Smooth muscle cell (in vitro differentiated cells): ENCODE data around the gene MORN5. TPM values are rescaled to one million over a fixed set of nuclear protein-coding genes. Genes with fewer than 3 reads are reported as not detected.

Experiments used
- DNase-seq: peaks from one replicate; lab custom pipeline; 2025; ENCODE audit not compliant: unreplicated experiment; lab: John Stamatoyannopoulos, UW
- H2AFZ ChIP-seq: fragments of 200-600 bp; sonication (generic); 2 replicates; pipeline ENCODE4 v1.6.0; 2016; ENCODE audit warnings: antibody characterized with exemption, low read depth, mild to moderate bottlenecking
- H3F3A ChIP-seq: fragments of 200-600 bp; sonication (generic); 2 replicates; pipeline ENCODE4 v1.6.0; 2017; ENCODE audit warnings: antibody characterized with exemption, low read depth
- H3K27ac ChIP-seq: fragments of 200-600 bp; sonication (generic); 2 replicates; pipeline ENCODE4 v1.5.1; 2016; ENCODE audit warnings: low read depth, mild to moderate bottlenecking
- H3K27me3 ChIP-seq: fragments of 200-600 bp; sonication (generic); 2 replicates; pipeline ENCODE4 v1.6.1; 2016; ENCODE audit warnings: low read depth, mild to moderate bottlenecking
- H3K36me3 ChIP-seq: fragments of 200-600 bp; sonication (generic); 2 replicates; pipeline ENCODE4 v1.5.1; 2016; ENCODE audit warnings: low read depth
- H3K4me1 ChIP-seq: fragments of 200-600 bp; sonication (generic); 2 replicates; pipeline ENCODE4 v1.5.1; 2016; ENCODE audit warnings: low read depth
- H3K4me2 ChIP-seq: fragments of 200-600 bp; sonication (generic); 2 replicates; pipeline ENCODE4 v1.6.0; 2016; ENCODE audit warnings: mild to moderate bottlenecking
- H3K4me3 ChIP-seq: fragments of 200-600 bp; sonication (generic); 2 replicates; pipeline ENCODE4 v1.5.1; 2016; ENCODE audit warnings: mild to moderate bottlenecking
- H3K79me2 ChIP-seq: fragments of 200-600 bp; sonication (generic); 2 replicates; pipeline ENCODE4 v1.6.0; 2016; ENCODE audit warnings: low read depth, mild to moderate bottlenecking
- H3K9ac ChIP-seq: fragments of 200-600 bp; sonication (generic); 2 replicates; pipeline ENCODE4 v1.6.0; 2016; ENCODE audit warnings: low read depth
- H3K9me3 ChIP-seq: fragments of 200-600 bp; sonication (generic); replicated peaks from 2 replicates; pipeline ENCODE4 v1.5.1; 2016; ENCODE audit warnings: low read depth
- H4K20me1 ChIP-seq: fragments of 200-600 bp; sonication (generic); 2 replicates; pipeline ENCODE4 v1.6.0; 2016; ENCODE audit warnings: low read depth
- WGBS: methylation state at CpG from one replicate; pipeline ENCODE4 v1.1.7; 2016; ENCODE audit warnings: low lambda C conversion rate; 5-methylcytosine and 5-hydroxymethylcytosine counted together
- polyA plus RNA-seq: library from polyadenylated mRNA; unstranded; fragments of >200 nt; fragmentation: Nextera tagmentation; extraction: Ambion mirVana; gene quantifications from 2 replicates; pipeline ENCODE4 v1.2.1, GENCODE V29; 2016
- total RNA-seq: library from RNA; depleted of rRNA; stranded (reverse); fragments of >200 nt; gene quantifications from 2 replicates; pipeline ENCODE4 v1.2.3, GENCODE V29; 2014
- TF ChIP-seq, protein P1 (sequence below): fragments of 200-600 bp; sonication (generic); IDR thresholded peaks from 2 replicates; pipeline ENCODE4 v1.5.1; 2017; ENCODE audit warnings: borderline replicate concordance, mild to moderate bottlenecking, antibody characterized with exemption; ENCODE audit not compliant: insufficient read depth, poor library complexity, severe bottlenecking

MORN5 gene
- total and polyA plus RNA-seq, 2 experiments from 2014 or later: not detected

DNA sequence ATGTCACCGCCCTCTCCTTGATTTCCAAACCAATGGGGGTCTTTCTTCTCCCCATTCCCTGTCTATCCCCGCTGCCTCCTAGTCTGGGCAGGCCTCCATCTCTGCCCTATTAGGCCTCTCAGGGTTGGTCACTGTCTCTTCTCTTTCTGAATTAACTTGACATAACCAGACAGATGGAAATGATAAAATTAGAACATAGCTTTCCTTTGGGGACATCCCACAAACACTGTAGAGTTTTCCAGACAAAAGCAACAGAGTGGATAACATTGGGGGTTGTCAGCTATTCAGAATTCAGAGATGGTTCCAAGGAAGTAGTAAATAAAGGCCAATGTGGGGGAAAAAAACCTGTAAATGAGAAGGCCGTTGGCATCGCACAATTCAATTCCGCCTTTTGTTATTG, 44.3 kb downstream of the MORN5 start:
- H3K27ac ChIP-seq: no peak overlapping the region
- no peak overlapping the region for H3K4me3 ChIP-seq
- H3K27me3 ChIP-seq: peaks cover 19% of the 10 kb centered on the region
- no peak for DNase-seq
- H4K20me1 ChIP-seq: no peaks in the 10 kb centered on the region
- H3K4me2 ChIP-seq: no peak overlapping the region
- no peaks in the 10 kb centered on the region for H3K79me2 ChIP-seq
- no peaks in the 10 kb centered on the region for H3K9me3 ChIP-seq
- H3F3A ChIP-seq: no peaks in the 10 kb centered on the region
- TF ChIP-seq, protein P1, sequence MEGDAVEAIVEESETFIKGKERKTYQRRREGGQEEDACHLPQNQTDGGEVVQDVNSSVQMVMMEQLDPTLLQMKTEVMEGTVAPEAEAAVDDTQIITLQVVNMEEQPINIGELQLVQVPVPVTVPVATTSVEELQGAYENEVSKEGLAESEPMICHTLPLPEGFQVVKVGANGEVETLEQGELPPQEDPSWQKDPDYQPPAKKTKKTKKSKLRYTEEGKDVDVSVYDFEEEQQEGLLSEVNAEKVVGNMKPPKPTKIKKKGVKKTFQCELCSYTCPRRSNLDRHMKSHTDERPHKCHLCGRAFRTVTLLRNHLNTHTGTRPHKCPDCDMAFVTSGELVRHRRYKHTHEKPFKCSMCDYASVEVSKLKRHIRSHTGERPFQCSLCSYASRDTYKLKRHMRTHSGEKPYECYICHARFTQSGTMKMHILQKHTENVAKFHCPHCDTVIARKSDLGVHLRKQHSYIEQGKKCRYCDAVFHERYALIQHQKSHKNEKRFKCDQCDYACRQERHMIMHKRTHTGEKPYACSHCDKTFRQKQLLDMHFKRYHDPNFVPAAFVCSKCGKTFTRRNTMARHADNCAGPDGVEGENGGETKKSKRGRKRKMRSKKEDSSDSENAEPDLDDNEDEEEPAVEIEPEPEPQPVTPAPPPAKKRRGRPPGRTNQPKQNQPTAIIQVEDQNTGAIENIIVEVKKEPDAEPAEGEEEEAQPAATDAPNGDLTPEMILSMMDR: no peak
- H3K36me3 ChIP-seq: no peaks in the 10 kb centered on the region
- H3K4me1 ChIP-seq: no peaks in the 10 kb centered on the region
- H2AFZ ChIP-seq: no peak overlapping the region
- WGBS: 90% methylated on average over 5 of the region's 5 CpGs
- H3K9ac ChIP-seq: no peak overlapping the region

DNA sequence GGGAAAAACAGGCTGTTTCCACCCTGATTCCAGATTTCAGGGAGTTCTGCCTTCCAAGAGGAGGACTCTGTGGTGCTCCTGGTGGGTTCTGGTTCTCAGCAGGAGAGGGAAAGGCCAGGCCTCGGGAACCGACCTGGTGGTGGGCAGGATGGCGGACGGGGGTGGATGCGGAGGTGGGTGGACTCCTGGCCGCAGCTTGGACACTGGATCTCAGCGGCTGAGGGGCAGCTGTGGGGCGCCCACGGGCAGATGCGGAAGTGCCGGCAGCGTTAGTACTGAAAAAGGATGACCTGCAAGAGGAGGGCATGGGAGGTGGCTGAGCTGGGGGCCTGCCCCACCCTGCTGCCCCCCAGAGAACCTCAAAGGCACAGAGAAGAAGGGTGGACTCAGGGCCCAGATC, 44.8 kb downstream of the MORN5 start:
- 93% methylated on average over 12 of the region's 12 CpGs for WGBS

DNA sequence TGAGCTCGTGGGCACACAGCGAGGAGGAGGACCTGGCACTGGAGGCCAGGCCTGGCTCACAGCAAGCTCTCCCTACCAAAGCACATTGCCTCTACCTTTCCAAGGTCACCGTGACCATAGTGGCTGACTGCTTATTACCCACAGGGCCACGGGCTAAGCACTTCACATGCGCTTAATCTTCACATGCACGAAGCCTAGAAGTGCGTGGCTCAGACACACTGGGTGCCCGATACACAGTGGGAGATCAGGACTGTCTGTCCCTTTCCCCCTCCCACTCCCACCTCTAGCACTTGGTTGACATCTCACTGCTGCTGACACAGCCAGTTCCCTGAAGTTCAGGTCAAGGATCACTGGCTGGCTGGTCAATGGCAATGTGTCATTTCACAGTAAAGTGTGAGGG, 45.5 kb downstream of the MORN5 start:
- no peak overlapping the region for H3K27ac ChIP-seq
- no peaks in the 10 kb centered on the region for H3K9me3 ChIP-seq
- 97% methylated on average over 8 of the region's 8 CpGs for WGBS

More for the DNA sequence above, 44.8 kb downstream of the MORN5 start:
- H3K36me3 ChIP-seq: no peaks in the 10 kb centered on the region
- no peaks in the 10 kb centered on the region for H3K79me2 ChIP-seq
- no peak overlapping the region for H3K4me2 ChIP-seq
- H3K27me3 ChIP-seq: peaks cover 23% of the 10 kb centered on the region
- H2AFZ ChIP-seq: no peak overlapping the region
- no peaks in the 10 kb centered on the region for H4K20me1 ChIP-seq
- TF ChIP-seq, protein P1: no peak
- no peak overlapping the region for H3K9ac ChIP-seq
- H3K27ac ChIP-seq: no peak overlapping the region
- H3F3A ChIP-seq: no peaks in the 10 kb centered on the region
- DNase-seq: no peak
- H3K9me3 ChIP-seq: no peaks in the 10 kb centered on the region
- no peak overlapping the region for H3K4me3 ChIP-seq
- H3K4me1 ChIP-seq: no peaks in the 10 kb centered on the region

More for the DNA sequence above, 45.5 kb downstream of the MORN5 start:
- peaks cover 26% of the 10 kb centered on the region for H3K27me3 ChIP-seq
- no peaks in the 10 kb centered on the region for H4K20me1 ChIP-seq
- no peak overlapping the region for H2AFZ ChIP-seq
- H3K4me1 ChIP-seq: no peaks in the 10 kb centered on the region
- no peak for DNase-seq
- TF ChIP-seq, protein P1: no peak
- no peaks in the 10 kb centered on the region for H3K36me3 ChIP-seq
- no peaks in the 10 kb centered on the region for H3F3A ChIP-seq
- no peak overlapping the region for H3K9ac ChIP-seq
- H3K4me3 ChIP-seq: no peak overlapping the region
- no peak overlapping the region for H3K4me2 ChIP-seq
- H3K79me2 ChIP-seq: no peaks in the 10 kb centered on the region
